ENCODE measurements around the gene SETD4. TPM values are rescaled to one million over a fixed set of nuclear protein-coding genes. Genes with fewer than 3 reads are reported as not detected.

Gene SETD4
- total RNA-seq, 4 donors from 2014 or later, result 12.6 to 22.7 (median 16.8) TPM

GRCh38 chr21:36099000-36099399 lies 38.7 kb upstream of the SETD4 start:
- no peak for DNase-seq (ENCODE audit: low spot score)
- no peak for ATAC-seq (ENCODE audit: low FRiP score)
- TF ChIP-seq CTCF (IDR thresholded peaks at IDR 0.05), result no peak

GRCh38 chr21:36098182-36098532 lies 37.8 kb upstream of the SETD4 start:
- no peak for TF ChIP-seq CTCF (IDR thresholded peaks at IDR 0.05)

GRCh38 chr21:36097427-36098181 lies 37.3 kb upstream of the SETD4 start:
- no peak for ATAC-seq (ENCODE audit: low FRiP score)
- no peak for TF ChIP-seq CTCF (IDR thresholded peaks at IDR 0.05)

More at GRCh38 chr21:36098182-36098532, 37.8 kb upstream of the SETD4 start:
- no peak for ATAC-seq (ENCODE audit: low FRiP score)
- no peak for DNase-seq (ENCODE audit: low spot score)

GRCh38 chr21:36096398-36097290 lies 36.3 kb upstream of the SETD4 start:
- DNase-seq (ENCODE audit: low spot score), result no peak
- TF ChIP-seq CTCF (IDR thresholded peaks at IDR 0.05), result no peak
- ATAC-seq (ENCODE audit: low FRiP score), result no peak

More at GRCh38 chr21:36097427-36098181, 37.3 kb upstream of the SETD4 start:
- DNase-seq (ENCODE audit: low spot score), result no peak

- DNase-seq (ENCODE audit: low spot score), result no peak
- TF ChIP-seq CTCF (IDR thresholded peaks at IDR 0.05), result no peak
- ATAC-seq (ENCODE audit: low FRiP score), result no peak
These were observed 33.2 kb upstream of the SETD4 start for GRCh38 chr21:36093512-36093911.

- DNase-seq (ENCODE audit: low spot score), result no peak
- no peak for TF ChIP-seq CTCF (IDR thresholded peaks at IDR 0.05)
- no peak for ATAC-seq (ENCODE audit: low FRiP score)
These were observed 32.4 kb upstream of the SETD4 start for GRCh38 chr21:36092681-36093080.
